Measurements from ENCODE around the gene DAB2IP. TPM values are rescaled to one million over a fixed set of nuclear protein-coding genes. Genes with fewer than 3 reads are reported as not detected.
"Not testable (repeated sequence)": the region's sequence is repeated elsewhere in the genome, so short reads cannot be mapped to it uniquely, and the experiment has no call there.

Gene DAB2IP
- total RNA-seq, 2 experiments from 2014 or later, result 0.06 TPM; not detected in 1

- no peaks in the 10 kb centered on the region for H3K9me3 ChIP-seq (ENCODE audit: control insufficient read depth in 1 of 2, insufficient read depth in 1 of 2, low read length in 2 of 2)
- intact Hi-C loops (cut with DNase I, micrococcal nuclease), result no loop called here
- DNase-seq (no peak), ATAC-seq (ENCODE audit: poor library complexity) (no peak)
- H3K27me3 ChIP-seq (ENCODE audit: control insufficient read depth in 1 of 2, insufficient read depth in 2 of 2, low read length in 2 of 2), result no peaks in the 10 kb centered on the region
- H3K36me3 Mint-ChIP-seq (ENCODE audit: low read depth), result no peaks in the 10 kb centered on the region
- no peaks in the 10 kb centered on the region for H3K36me3 ChIP-seq (ENCODE audit: insufficient read depth, low read length)
- no peak for TF ChIP-seq CTCF (IDR thresholded peaks at IDR 0.05)
- H3K9me3 Mint-ChIP-seq, result no peaks in the 10 kb centered on the region
- H3K4me3 Mint-ChIP-seq, result no peak overlapping the region
- no peaks in the 10 kb centered on the region for H3K27me3 Mint-ChIP-seq
- H3K4me3 ChIP-seq (ENCODE audit: low read length), result no peak overlapping the region
- no peak overlapping the region for H3K27ac Mint-ChIP-seq
- peaks cover 19% of the 10 kb centered on the region for H3K4me1 ChIP-seq (ENCODE audit: insufficient read depth, low read length)
- H3K4me1 Mint-ChIP-seq (ENCODE audit: low read depth), result peaks cover 17% of the 10 kb centered on the region
- ChIA-PET CTCF (no interaction called here), POLR2A (no interaction called here)
- H3K27ac ChIP-seq (ENCODE audit: low read depth in 1 of 2, low read length in 2 of 2), result no peak overlapping the region
Observed at GRCh38 chr9:121786998-121787422, 135.6 kb downstream of the DAB2IP start.

- Mint-ChIP-seq H3K4me3 (no peak overlapping the region), H3K27ac (no peak overlapping the region), H3K4me1 (ENCODE audit: low read depth) (peaks cover 9% of the 10 kb centered on the region), H3K36me3 (ENCODE audit: low read depth) (no peaks in the 10 kb centered on the region), H3K27me3 (no peaks in the 10 kb centered on the region), H3K9me3 (no peaks in the 10 kb centered on the region)
- Histone ChIP-seq H3K27ac (ENCODE audit: low read depth in 1 of 2, low read length in 2 of 2) (no peak overlapping the region), H3K4me1 (ENCODE audit: insufficient read depth, low read length) (peaks cover 10% of the 10 kb centered on the region), H3K4me3 (ENCODE audit: low read length) (no peak overlapping the region), H3K27me3 (ENCODE audit: control insufficient read depth in 1 of 2, insufficient read depth in 2 of 2, low read length in 2 of 2) (no peaks in the 10 kb centered on the region), H3K36me3 (ENCODE audit: insufficient read depth, low read length) (no peaks in the 10 kb centered on the region), H3K9me3 (ENCODE audit: control insufficient read depth in 1 of 2, insufficient read depth in 1 of 2, low read length in 2 of 2) (no peaks in the 10 kb centered on the region)
- ChIA-PET POLR2A (no interaction called here), CTCF (no interaction called here)
- intact Hi-C loops (cut with DNase I, micrococcal nuclease), result no loop called here
- ATAC-seq (ENCODE audit: poor library complexity) (no peak), DNase-seq (no peak)
- TF ChIP-seq CTCF (IDR thresholded peaks at IDR 0.05), result no peak
Observed at GRCh38 chr9:121788686-121789366, 137.4 kb downstream of the DAB2IP start.

- no peak overlapping the region for H3K4me3 Mint-ChIP-seq
- TF ChIP-seq CTCF (IDR thresholded peaks at IDR 0.05), result no peak
- no peaks in the 10 kb centered on the region for H3K36me3 Mint-ChIP-seq (ENCODE audit: low read depth)
- H3K4me1 Mint-ChIP-seq (ENCODE audit: low read depth), result no peaks in the 10 kb centered on the region
- H3K36me3 ChIP-seq (ENCODE audit: insufficient read depth, low read length), result no peaks in the 10 kb centered on the region
- H3K27me3 Mint-ChIP-seq, result no peaks in the 10 kb centered on the region
- H3K9me3 Mint-ChIP-seq, result no peaks in the 10 kb centered on the region
- no peak overlapping the region for H3K4me3 ChIP-seq (ENCODE audit: low read length)
- H3K27ac Mint-ChIP-seq, result no peak overlapping the region
- no peaks in the 10 kb centered on the region for H3K9me3 ChIP-seq (ENCODE audit: control insufficient read depth in 1 of 2, insufficient read depth in 1 of 2, low read length in 2 of 2)
- CTCF ChIA-PET, result no interaction called here
- H3K27me3 ChIP-seq (ENCODE audit: control insufficient read depth in 1 of 2, insufficient read depth in 2 of 2, low read length in 2 of 2), result no peaks in the 10 kb centered on the region
- ATAC-seq (ENCODE audit: poor library complexity), result no peak
- POLR2A ChIA-PET, result no interaction called here
- no peak for DNase-seq
- H3K4me1 ChIP-seq (ENCODE audit: insufficient read depth, low read length), result no peaks in the 10 kb centered on the region
- intact Hi-C loops (cut with DNase I, micrococcal nuclease), result no loop called here
- no peak overlapping the region for H3K27ac ChIP-seq (ENCODE audit: low read depth in 1 of 2, low read length in 2 of 2)
Observed at GRCh38 chr9:121790841-121791240, 139.4 kb downstream of the DAB2IP start.

GRCh38 chr9:121792476-121792875, 141.0 kb downstream of the DAB2IP start:
- intact Hi-C loops (cut with DNase I, micrococcal nuclease); H3K27me3 ChIP-seq (ENCODE audit: control insufficient read depth in 1 of 2, insufficient read depth in 2 of 2, low read length in 2 of 2); H3K4me3 ChIP-seq (ENCODE audit: low read length); H3K36me3 Mint-ChIP-seq (ENCODE audit: low read depth); DNase-seq; H3K9me3 ChIP-seq (ENCODE audit: control insufficient read depth in 1 of 2, insufficient read depth in 1 of 2, low read length in 2 of 2); H3K4me1 ChIP-seq (ENCODE audit: insufficient read depth, low read length); H3K27me3 Mint-ChIP-seq; H3K27ac Mint-ChIP-seq; H3K4me1 Mint-ChIP-seq (ENCODE audit: low read depth); ATAC-seq (ENCODE audit: poor library complexity); H3K27ac ChIP-seq (ENCODE audit: low read depth in 1 of 2, low read length in 2 of 2); POLR2A ChIA-PET; H3K36me3 ChIP-seq (ENCODE audit: insufficient read depth, low read length); CTCF ChIA-PET; H3K4me3 Mint-ChIP-seq; H3K9me3 Mint-ChIP-seq: not testable (repeated sequence)

- H3K27ac ChIP-seq (ENCODE audit: low read depth in 1 of 2, low read length in 2 of 2); H3K9me3 Mint-ChIP-seq; ATAC-seq (ENCODE audit: poor library complexity); intact Hi-C loops (cut with DNase I, micrococcal nuclease); CTCF ChIA-PET; H3K36me3 Mint-ChIP-seq (ENCODE audit: low read depth); H3K4me3 Mint-ChIP-seq; H3K9me3 ChIP-seq (ENCODE audit: control insufficient read depth in 1 of 2, insufficient read depth in 1 of 2, low read length in 2 of 2); H3K4me1 ChIP-seq (ENCODE audit: insufficient read depth, low read length); POLR2A ChIA-PET; H3K27ac Mint-ChIP-seq; H3K4me3 ChIP-seq (ENCODE audit: low read length); DNase-seq; H3K27me3 ChIP-seq (ENCODE audit: control insufficient read depth in 1 of 2, insufficient read depth in 2 of 2, low read length in 2 of 2); H3K4me1 Mint-ChIP-seq (ENCODE audit: low read depth); H3K27me3 Mint-ChIP-seq; H3K36me3 ChIP-seq (ENCODE audit: insufficient read depth, low read length): not testable (repeated sequence)
Observed at GRCh38 chr9:121794334-121794733, 142.9 kb downstream of the DAB2IP start.

Measured in CD4-positive, alpha-beta T cell (primary cell).